Fibroblast of skin of right quadriceps (primary cell): ENCODE measurements around the gene DAPK3.
"Not testable (repeated sequence)": the region's sequence is repeated elsewhere in the genome, so short reads cannot be mapped to it uniquely, and the experiment has no call there.

Experiments
- DNase-seq: peaks from one replicate; pipeline ENCODE4 v3.0.0-alpha.2; 2013

Gene DAPK3

GRCh38 chr19:3952755-3953276 lies 18.1 kb downstream of the DAPK3 start:
- not testable (repeated sequence) for DNase-seq

- DNase-seq, result no peak
Measured at GRCh38 chr19:3950871-3951861, 19.7 kb downstream of the DAPK3 start.

- no peak for DNase-seq
Measured at GRCh38 chr19:3949997-3950859, 20.7 kb downstream of the DAPK3 start.

- no peak for DNase-seq
Measured at GRCh38 chr19:3949294-3949693, 21.6 kb downstream of the DAPK3 start.

- not testable (repeated sequence) for DNase-seq
Measured at GRCh38 chr19:3947316-3947933, 23.5 kb downstream of the DAPK3 start.

- DNase-seq, result no peak
Measured at GRCh38 chr19:3945838-3946237, 25.1 kb downstream of the DAPK3 start.

- no peak for DNase-seq
Measured at GRCh38 chr19:3944018-3944721, 26.7 kb downstream of the DAPK3 start.

GRCh38 chr19:3942790-3943409 lies 28.0 kb downstream of the DAPK3 start:
- no peak for DNase-seq

GRCh38 chr19:3938300-3938950 lies 32.5 kb downstream of the DAPK3 start:
- DNase-seq, result not testable (repeated sequence)

- no peak for DNase-seq
Measured at GRCh38 chr19:3936506-3937442, 34.1 kb downstream of the DAPK3 start.

- DNase-seq, result no peak
Measured at GRCh38 chr19:3932931-3933810, 37.7 kb downstream of the DAPK3 start, which contains the start of gene NMRK2. NMRK2 (plus strand) TSS chr19:3933069; CDS start chr19:3933672, 603 bp downstream.

- no peak for DNase-seq
Measured at GRCh38 chr19:3931041-3931440, 39.9 kb downstream of the DAPK3 start.

- DNase-seq, result no peak
Measured at GRCh38 chr19:3923912-3924311, 47.0 kb downstream of the DAPK3 start.

GRCh38 chr19:3923096-3923758 lies 47.7 kb downstream of the DAPK3 start:
- DNase-seq, result no peak

GRCh38 chr19:3919793-3920192 lies 51.1 kb downstream of the DAPK3 start:
- no peak for DNase-seq

GRCh38 chr19:3916033-3916432 lies 54.9 kb downstream of the DAPK3 start:
- no peak for DNase-seq

- DNase-seq, result no peak
Measured at GRCh38 chr19:3914199-3914598, 56.7 kb downstream of the DAPK3 start.

GRCh38 chr19:3910105-3910504 lies 60.8 kb downstream of the DAPK3 start:
- no peak for DNase-seq
